ENCODE data around the gene CHP1. TPM values are rescaled to one million over a fixed set of nuclear protein-coding genes. Genes with fewer than 3 reads are reported as not detected.

Gene CHP1
- total and polyA plus RNA-seq, 3 donors from 2014 or later = 36.6 to 72.7 (median 61.9) TPM

GRCh38 chr15:41323611-41324010, 92.5 kb downstream of the CHP1 start:
- no peaks in the 10 kb centered on the region for H3K27me3 ChIP-seq
- H3K4me1 ChIP-seq = no peaks in the 10 kb centered on the region
- no peak for DNase-seq
- TF ChIP-seq CTCF (IDR thresholded peaks at IDR 0.05) = no peak
- TF ChIP-seq POLR2A (IDR thresholded peaks at IDR 0.05) = no peak
- intact Hi-C loops (cut with DNase I; ENCODE audit: low total_unique reads) = no loop called here
- H3K9me3 ChIP-seq = no peaks in the 10 kb centered on the region
- no peaks in the 10 kb centered on the region for H3K36me3 ChIP-seq (ENCODE audit: low read depth, missing control alignments)
- 100% methylated on average over 1 of the region's 1 CpG for WGBS, 2 donors
- H3K27ac ChIP-seq = no peak overlapping the region
- H3K4me3 ChIP-seq = no peak overlapping the region

- 44 to 61% methylated on average over 6 of the region's 6 CpGs for WGBS, 2 donors
- DNase-seq = no peak
- H3K27me3 ChIP-seq = no peaks in the 10 kb centered on the region
- intact Hi-C loops (cut with DNase I; ENCODE audit: low total_unique reads) = no loop called here
- no peaks in the 10 kb centered on the region for H3K4me1 ChIP-seq
- TF ChIP-seq POLR2A (IDR thresholded peaks at IDR 0.05) (no peak), CTCF (IDR thresholded peaks at IDR 0.05) (no peak)
- H3K4me3 ChIP-seq = peak overlapping the region in 1 of 2 donors; percentile 97
- no peaks in the 10 kb centered on the region for H3K36me3 ChIP-seq (ENCODE audit: low read depth, missing control alignments)
- H3K27ac ChIP-seq = no peak overlapping the region
- no peaks in the 10 kb centered on the region for H3K9me3 ChIP-seq
Observed at GRCh38 chr15:41331281-41331680, 100.2 kb downstream of the CHP1 start.

Other genes with a start within 250 kb of the CHP1 start
- gene INO80, start 115.0 kb upstream of the CHP1 start, total RNA-seq = 10 to 100 TPM; 43.5 to 44.2 TPM
- 21.2 TPM for gene INO80, start 115.0 kb upstream of the CHP1 start, polyA plus RNA-seq (ENCODE audit: insufficient read depth, low read depth, low replicate concordance)
- 10 to 100 TPM; 20.7 to 42.9 TPM for gene EXD1, start 511 bp upstream of the CHP1 start, total RNA-seq
- gene EXD1, start 511 bp upstream of the CHP1 start, polyA plus RNA-seq (ENCODE audit: insufficient read depth, low read depth, low replicate concordance) = 47.0 TPM
- 10 to 100 TPM; 21.2 to 22.1 TPM for gene OIP5, start 101.3 kb downstream of the CHP1 start, total RNA-seq
- 44.8 TPM for gene OIP5, start 101.3 kb downstream of the CHP1 start, polyA plus RNA-seq (ENCODE audit: insufficient read depth, low read depth, low replicate concordance)
- gene NUSAP1, start 101.6 kb downstream of the CHP1 start, total RNA-seq = 10 to 100 TPM; 19.5 to 20.2 TPM
- gene NUSAP1, start 101.6 kb downstream of the CHP1 start, polyA plus RNA-seq (ENCODE audit: insufficient read depth, low read depth, low replicate concordance) = 40.2 TPM
- 10 to 100 TPM; 23.4 to 25.0 TPM for gene NDUFAF1, start 171.2 kb downstream of the CHP1 start, total RNA-seq
- gene NDUFAF1, start 171.2 kb downstream of the CHP1 start, polyA plus RNA-seq (ENCODE audit: insufficient read depth, low read depth, low replicate concordance) = 49.7 TPM
- gene RTF1, start 185.8 kb downstream of the CHP1 start, total RNA-seq = 10 to 100 TPM; 56.9 to 82.7 TPM
- 27.8 TPM for gene RTF1, start 185.8 kb downstream of the CHP1 start, polyA plus RNA-seq (ENCODE audit: insufficient read depth, low read depth, low replicate concordance)

Measured in testis (tissue), 3 donors.